ENCODE data around the gene CTU2.

CTU2 gene

DNA sequence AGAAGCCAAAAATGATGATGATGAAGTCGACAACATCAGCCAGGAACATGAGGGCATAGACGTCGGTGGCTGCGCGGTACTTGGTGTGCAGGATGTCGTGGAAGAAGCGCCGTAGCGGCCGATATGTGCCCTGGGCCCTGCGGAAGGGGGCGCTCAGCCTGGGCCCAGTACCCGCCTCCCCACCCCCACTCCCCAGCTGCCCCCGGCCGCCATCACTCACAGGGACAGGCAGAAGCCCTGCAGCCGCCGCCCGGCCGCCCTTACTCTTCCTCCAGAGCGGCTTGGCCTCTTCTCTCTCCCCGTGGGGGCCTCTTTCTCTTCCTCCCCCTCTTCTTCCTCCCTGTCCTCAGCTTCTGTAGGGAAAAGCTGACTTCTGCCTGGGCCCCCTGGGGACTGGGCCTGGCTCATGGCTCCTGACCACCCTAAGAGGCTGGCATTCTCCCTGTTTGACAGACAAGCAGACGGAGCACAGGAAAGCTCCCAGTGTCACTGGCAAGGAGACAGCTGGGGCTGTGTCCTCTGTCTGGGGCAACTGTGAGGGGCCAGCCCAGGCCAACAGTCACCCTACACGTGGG, 14.2 kb downstream of the CTU2 start:
- no peaks in the 10 kb centered on the region for H3K27me3 ChIP-seq (ENCODE audit: control insufficient read depth, low read length)
- H3K4me2 ChIP-seq (ENCODE audit: low read length), result no peak overlapping the region
- H3K79me2 ChIP-seq (ENCODE audit: control insufficient read depth, low read length), result no peaks in the 10 kb centered on the region
- H3K4me3 ChIP-seq (ENCODE audit: low read length), result no peak overlapping the region
- H3F3A ChIP-seq (ENCODE audit: control insufficient read depth, insufficient read depth), result no peaks in the 10 kb centered on the region; the same call in none of the 2 replicates
- peaks cover 91% of the 10 kb centered on the region for H3K36me3 ChIP-seq (ENCODE audit: control insufficient read depth, low read length)
- no peaks in the 10 kb centered on the region for H3K9me2 ChIP-seq (replicated peaks; ENCODE audit: control insufficient read depth, low read length)
- H3K9me3 ChIP-seq (ENCODE audit: control insufficient read depth, insufficient read depth, low read length), result no peaks in the 10 kb centered on the region
- H3K4me1 ChIP-seq (ENCODE audit: control insufficient read depth, low read length), result no peaks in the 10 kb centered on the region
- no peaks in the 10 kb centered on the region for H4K20me1 ChIP-seq (ENCODE audit: control insufficient read depth, insufficient read depth, low read depth, low read length)
- TF ChIP-seq, protein P1, sequence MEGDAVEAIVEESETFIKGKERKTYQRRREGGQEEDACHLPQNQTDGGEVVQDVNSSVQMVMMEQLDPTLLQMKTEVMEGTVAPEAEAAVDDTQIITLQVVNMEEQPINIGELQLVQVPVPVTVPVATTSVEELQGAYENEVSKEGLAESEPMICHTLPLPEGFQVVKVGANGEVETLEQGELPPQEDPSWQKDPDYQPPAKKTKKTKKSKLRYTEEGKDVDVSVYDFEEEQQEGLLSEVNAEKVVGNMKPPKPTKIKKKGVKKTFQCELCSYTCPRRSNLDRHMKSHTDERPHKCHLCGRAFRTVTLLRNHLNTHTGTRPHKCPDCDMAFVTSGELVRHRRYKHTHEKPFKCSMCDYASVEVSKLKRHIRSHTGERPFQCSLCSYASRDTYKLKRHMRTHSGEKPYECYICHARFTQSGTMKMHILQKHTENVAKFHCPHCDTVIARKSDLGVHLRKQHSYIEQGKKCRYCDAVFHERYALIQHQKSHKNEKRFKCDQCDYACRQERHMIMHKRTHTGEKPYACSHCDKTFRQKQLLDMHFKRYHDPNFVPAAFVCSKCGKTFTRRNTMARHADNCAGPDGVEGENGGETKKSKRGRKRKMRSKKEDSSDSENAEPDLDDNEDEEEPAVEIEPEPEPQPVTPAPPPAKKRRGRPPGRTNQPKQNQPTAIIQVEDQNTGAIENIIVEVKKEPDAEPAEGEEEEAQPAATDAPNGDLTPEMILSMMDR (IDR thresholded peaks at IDR 0.05; ENCODE audit: low read depth, low read length, poor library complexity, severe bottlenecking), result no peak
- TF ChIP-seq EZH2phosphoT487 (IDR thresholded peaks at IDR 0.05; ENCODE audit: borderline replicate concordance, low read length), result no peak
- H3K27ac ChIP-seq (ENCODE audit: low read depth, low read length), result no peak overlapping the region

GRCh38 chr16:88721236-88721635, 14.9 kb downstream of the CTU2 start:
- Histone ChIP-seq H3K27me3 (ENCODE audit: control insufficient read depth, low read length) (no peaks in the 10 kb centered on the region), H3K79me2 (ENCODE audit: control insufficient read depth, low read length) (no peaks in the 10 kb centered on the region), H3K4me1 (ENCODE audit: control insufficient read depth, low read length) (no peaks in the 10 kb centered on the region), H3K4me2 (ENCODE audit: low read length) (no peak overlapping the region), H3K36me3 (ENCODE audit: control insufficient read depth, low read length) (peaks cover 91% of the 10 kb centered on the region), H4K20me1 (ENCODE audit: control insufficient read depth, insufficient read depth, low read depth, low read length) (no peaks in the 10 kb centered on the region), H3K27ac (ENCODE audit: low read depth, low read length) (no peak overlapping the region), H3F3A (ENCODE audit: control insufficient read depth, insufficient read depth) (no peaks in the 10 kb centered on the region; the same call in none of the 2 replicates), H3K4me3 (ENCODE audit: low read length) (no peak overlapping the region), H3K9me3 (ENCODE audit: control insufficient read depth, insufficient read depth, low read length) (no peaks in the 10 kb centered on the region), H3K9me2 (replicated peaks; ENCODE audit: control insufficient read depth, low read length) (no peaks in the 10 kb centered on the region)
- TF ChIP-seq, protein P1 (IDR thresholded peaks at IDR 0.05; ENCODE audit: low read depth, low read length, poor library complexity, severe bottlenecking), result no peak
- no peak for TF ChIP-seq EZH2phosphoT487 (IDR thresholded peaks at IDR 0.05; ENCODE audit: borderline replicate concordance, low read length)

GRCh38 chr16:88721815-88722755, 15.8 kb downstream of the CTU2 start:
- no peak overlapping the region for H3K4me3 ChIP-seq (ENCODE audit: low read length)
- H3K4me1 ChIP-seq (ENCODE audit: control insufficient read depth, low read length), result no peaks in the 10 kb centered on the region
- no peak overlapping the region for H3K4me2 ChIP-seq (ENCODE audit: low read length)
- no peaks in the 10 kb centered on the region for H3K9me3 ChIP-seq (ENCODE audit: control insufficient read depth, insufficient read depth, low read length)
- no peaks in the 10 kb centered on the region for H3K27me3 ChIP-seq (ENCODE audit: control insufficient read depth, low read length)
- H3F3A ChIP-seq (ENCODE audit: control insufficient read depth, insufficient read depth), result no peaks in the 10 kb centered on the region; the same call in none of the 2 replicates
- H4K20me1 ChIP-seq (ENCODE audit: control insufficient read depth, insufficient read depth, low read depth, low read length), result no peaks in the 10 kb centered on the region
- H3K79me2 ChIP-seq (ENCODE audit: control insufficient read depth, low read length), result no peaks in the 10 kb centered on the region
- no peaks in the 10 kb centered on the region for H3K9me2 ChIP-seq (replicated peaks; ENCODE audit: control insufficient read depth, low read length)
- TF ChIP-seq, protein P1 (IDR thresholded peaks at IDR 0.05; ENCODE audit: low read depth, low read length, poor library complexity, severe bottlenecking), result no peak
- TF ChIP-seq EZH2phosphoT487 (IDR thresholded peaks at IDR 0.05; ENCODE audit: borderline replicate concordance, low read length), result no peak
- H3K36me3 ChIP-seq (ENCODE audit: control insufficient read depth, low read length), result peaks cover 91% of the 10 kb centered on the region
- no peak overlapping the region for H3K27ac ChIP-seq (ENCODE audit: low read depth, low read length)
